Hepatocyte (in vitro differentiated cells): ENCODE results near the gene SLC1A1. TPM values are rescaled to one million over a fixed set of nuclear protein-coding genes. Genes with fewer than 3 reads are reported as not detected.

ENCODE experiments used
- DNase-seq: peaks from one replicate; pipeline ENCODE4 v3.0.0-alpha.2; 2016; ENCODE audit warnings: low spot score
- H2AFZ ChIP-seq: fragments of 200-600 bp; sonication (generic); 2 replicates; pipeline ENCODE4 v1.6.0; 2016; ENCODE audit warnings: antibody characterized with exemption, mild to moderate bottlenecking
- H3K27ac ChIP-seq: fragments of 200-600 bp; sonication (generic); 2 replicates; pipeline ENCODE4 v1.5.1; 2016; ENCODE audit warnings: mild to moderate bottlenecking
- H3K27me3 ChIP-seq: fragments of 200-600 bp; sonication (generic); 2 replicates; pipeline ENCODE4 v1.6.1; 2016
- H3K36me3 ChIP-seq: fragments of 200-600 bp; sonication (generic); replicated peaks from 2 replicates; pipeline ENCODE4 v1.5.1; 2016; ENCODE audit warnings: low read depth; ENCODE audit not compliant: insufficient read depth
- H3K4me1 ChIP-seq: fragments of 200-600 bp; sonication (generic); 2 replicates; pipeline ENCODE4 v1.5.1; 2016; ENCODE audit warnings: mild to moderate bottlenecking, moderate library complexity; ENCODE audit not compliant: insufficient read depth
- H3K4me2 ChIP-seq: fragments of 200-600 bp; sonication (generic); 2 replicates; pipeline ENCODE4 v1.6.0; 2016
- H3K4me3 ChIP-seq: fragments of 200-600 bp; sonication (generic); 2 replicates; pipeline ENCODE4 v1.5.1; 2016; ENCODE audit warnings: mild to moderate bottlenecking
- H3K79me2 ChIP-seq: fragments of 200-600 bp; sonication (generic); 2 replicates; pipeline ENCODE4 v1.6.0; 2017; ENCODE audit warnings: mild to moderate bottlenecking
- H3K9me2 ChIP-seq: fragments of 200-600 bp; sonication (generic); replicated peaks from 2 replicates; pipeline ENCODE4 v1.6.0; 2017; ENCODE audit warnings: mild to moderate bottlenecking; ENCODE audit not compliant: insufficient read depth
- H3K9me3 ChIP-seq: fragments of 200-600 bp; sonication (generic); 2 replicates; pipeline ENCODE4 v1.5.1; 2016; ENCODE audit warnings: low read depth, mild to moderate bottlenecking
- H4K20me1 ChIP-seq: fragments of 200-600 bp; sonication (generic); 2 replicates; pipeline ENCODE4 v1.6.0; 2016; ENCODE audit warnings: mild to moderate bottlenecking; ENCODE audit not compliant: insufficient read depth, poor library complexity, severe bottlenecking
- CTCF ChIP-seq: fragments of 200-600 bp; sonication (generic); IDR thresholded peaks from 2 replicates; pipeline ENCODE4 v1.5.1; 2016; ENCODE audit warnings: antibody characterized with exemption, mild to moderate bottlenecking; ENCODE audit not compliant: poor library complexity
- EZH2 ChIP-seq: fragments of 200-600 bp; sonication (generic); IDR thresholded peaks from 2 replicates; pipeline ENCODE4 v1.6.1; 2016; ENCODE audit warnings: antibody characterized with exemption, mild to moderate bottlenecking, borderline replicate concordance
- EZH2phosphoT487 ChIP-seq: fragments of 200-600 bp; sonication (generic); IDR thresholded peaks from one replicate; pipeline ENCODE4 v1.6.1; 2018; ENCODE audit warnings: antibody characterized with exemption, mild to moderate bottlenecking, low read depth, moderate library complexity; ENCODE audit not compliant: unreplicated experiment, severe bottlenecking
- WGBS: methylation state at CpG from one replicate; pipeline ENCODE4 v1.1.6; 2016; ENCODE audit warnings: low lambda C conversion rate; ENCODE audit errors: missing lambda C conversion rate; 5-methylcytosine and 5-hydroxymethylcytosine counted together
- polyA plus RNA-seq: library from polyadenylated mRNA; unstranded; fragments of >200 nt; fragmentation: Nextera tagmentation; extraction: Ambion mirVana; gene quantifications from 2 replicates; pipeline ENCODE4 v1.2.1, GENCODE V29; 2016
- total RNA-seq: library from RNA; depleted of rRNA; stranded (reverse); fragments of >200 nt; gene quantifications from 2 replicates; pipeline ENCODE4 v1.2.3, GENCODE V29; 2014

SLC1A1 gene
- total and polyA plus RNA-seq, 2 experiments from 2014 or later = 36.1 to 50.7 TPM

GRCh38 chr9:4566806-4567205 lies 76.5 kb downstream of the SLC1A1 start:
- Histone ChIP-seq H4K20me1 (no peaks in the 10 kb centered on the region), H3K36me3 (no peaks in the 10 kb centered on the region), H3K4me2 (no peak overlapping the region), H3K9me3 (no peaks in the 10 kb centered on the region), H3K27me3 (no peaks in the 10 kb centered on the region), H2AFZ (no peak overlapping the region), H3K4me3 (no peak overlapping the region), H3K79me2 (no peaks in the 10 kb centered on the region), H3K9me2 (no peaks in the 10 kb centered on the region), H3K27ac (no peak overlapping the region), H3K4me1 (no peaks in the 10 kb centered on the region)
- no peak for TF ChIP-seq EZH2
- no peak for TF ChIP-seq EZH2phosphoT487
- no peak for TF ChIP-seq CTCF
- 95% methylated on average over 2 of the region's 2 CpGs for WGBS
- no peak for DNase-seq

GRCh38 chr9:4567601-4568000 lies 77.3 kb downstream of the SLC1A1 start:
- Histone ChIP-seq H4K20me1 (no peaks in the 10 kb centered on the region), H3K4me1 (no peaks in the 10 kb centered on the region), H3K4me3 (no peak overlapping the region), H3K79me2 (no peaks in the 10 kb centered on the region), H3K9me3 (no peaks in the 10 kb centered on the region), H3K27me3 (no peaks in the 10 kb centered on the region), H3K4me2 (no peak overlapping the region), H2AFZ (no peak overlapping the region), H3K36me3 (no peaks in the 10 kb centered on the region), H3K9me2 (no peaks in the 10 kb centered on the region), H3K27ac (no peak overlapping the region)
- WGBS = 92% methylated on average over 8 of the region's 8 CpGs
- TF ChIP-seq EZH2 (no peak), EZH2phosphoT487 (no peak), CTCF (no peak)
- DNase-seq = no peak

- Histone ChIP-seq H3K36me3 (no peaks in the 10 kb centered on the region), H3K9me2 (no peaks in the 10 kb centered on the region)
- TF ChIP-seq EZH2phosphoT487 (no peak), EZH2 (no peak), CTCF (no peak)
These were observed 78.8 kb downstream of the SLC1A1 start for GRCh38 chr9:4569101-4569500.

GRCh38 chr9:4572184-4572826 lies 82.0 kb downstream of the SLC1A1 start:
- Histone ChIP-seq H4K20me1 (no peaks in the 10 kb centered on the region), H3K4me1 (no peaks in the 10 kb centered on the region), H3K4me2 (no peak overlapping the region), H2AFZ (no peak overlapping the region), H3K4me3 (no peak overlapping the region), H3K9me3 (no peaks in the 10 kb centered on the region), H3K36me3 (no peaks in the 10 kb centered on the region), H3K27me3 (no peaks in the 10 kb centered on the region), H3K9me2 (no peaks in the 10 kb centered on the region), H3K27ac (no peak overlapping the region), H3K79me2 (no peaks in the 10 kb centered on the region)
- no peak for TF ChIP-seq EZH2
- TF ChIP-seq EZH2phosphoT487 = no peak
- no peak for TF ChIP-seq CTCF
- 80% methylated on average over 5 of the region's 5 CpGs for WGBS
- no peak for DNase-seq

More at GRCh38 chr9:4569101-4569500, 78.8 kb downstream of the SLC1A1 start:
- H3K4me2 ChIP-seq = no peak overlapping the region
- no peak overlapping the region for H2AFZ ChIP-seq
- DNase-seq = no peak
- no peaks in the 10 kb centered on the region for H3K4me1 ChIP-seq
- H4K20me1 ChIP-seq = no peaks in the 10 kb centered on the region
- no peaks in the 10 kb centered on the region for H3K9me3 ChIP-seq
- no peaks in the 10 kb centered on the region for H3K79me2 ChIP-seq
- H3K27ac ChIP-seq = no peak overlapping the region
- H3K4me3 ChIP-seq = no peak overlapping the region
- H3K27me3 ChIP-seq = no peaks in the 10 kb centered on the region
